SK-N-SH (cell line): ENCODE data around the gene UBR3. TPM values are rescaled to one million over a fixed set of nuclear protein-coding genes. Genes with fewer than 3 reads are reported as not detected.
A peak's percentile ranks its signal among the peaks of the same experiment; 100 is the strongest.
"Not testable (repeated sequence)": the region's sequence is repeated elsewhere in the genome, so short reads cannot be mapped to it uniquely, and the experiment has no call there.

Experiments used
- CTCF ChIA-PET: fragments of 300-600, 350-600 bp; formaldehyde crosslinking; extraction: SDS; loops from one replicate; lab custom pipeline; 2021; lab: Yijun Ruan, JAX
- POLR2A ChIA-PET: fragments of 350-600 bp; sonication (Branson Sonifier 250); formaldehyde crosslinking; extraction: SDS; loops from one replicate; lab custom pipeline; 2020; ENCODE audit warnings: antibody characterized with exemption, inconsistent platforms; lab: Yijun Ruan, JAX
- DNase-seq: peaks from one replicate; pipeline ENCODE4 v3.0.0; 2012
- H2AFZ ChIP-seq: fragments of 200-600 bp; sonication (generic); 2 replicates; pipeline ENCODE4 v1.8.1; 2016; ENCODE audit warnings: antibody characterized with exemption, mild to moderate bottlenecking, low read depth
- H3F3A ChIP-seq: fragments of 200-600 bp; sonication (generic); replicated peaks from 2 replicates; pipeline ENCODE3; 2016; ENCODE audit warnings: antibody characterized with exemption, mild to moderate bottlenecking; ENCODE audit not compliant: insufficient read depth
- H3K27ac ChIP-seq, 2 experiments: fragments of 200-500 bp in 1 of 2; fragments of 200-600 bp in 1 of 2; sonication (Bioruptor generic) in 1 of 2; sonication (generic), shearing (Covaris generic) in 1 of 2; 2 replicates each; pipeline versions ENCODE4 v1.5.1 to v1.6.1; 2014 to 2016; ENCODE audit warnings: low read depth in 2 of 2, inconsistent platforms in 1 of 2, low read length in 1 of 2, mild to moderate bottlenecking in 1 of 2, mixed read lengths in 1 of 2
- H3K27me3 ChIP-seq: fragments of 200-600 bp; sonication (generic), shearing (Covaris generic); 2 replicates; pipeline ENCODE4 v1.6.1; 2016; ENCODE audit warnings: mixed run types; ENCODE audit not compliant: insufficient read depth
- H3K36me3 ChIP-seq, 2 experiments: fragments of 200-500 bp in 1 of 2; fragments of 200-600 bp in 1 of 2; sonication (Bioruptor generic) in 1 of 2; sonication (generic) in 1 of 2; replicated peaks in 1 of 2; 2 replicates each; pipeline versions ENCODE3 to v1.5.1; 2014 to 2016; ENCODE audit warnings: low read length in 1 of 2, mild to moderate bottlenecking in 1 of 2; ENCODE audit not compliant: insufficient read depth in 2 of 2, control insufficient read depth in 1 of 2
- H3K4me1 ChIP-seq, 2 experiments: fragments of 200-500 bp in 1 of 2; fragments of 200-600 bp in 1 of 2; sonication (Bioruptor generic) in 1 of 2; sonication (generic), shearing (Covaris generic) in 1 of 2; 2 replicates each; pipeline versions ENCODE4 v1.5.1 to v1.6.1; 2014 to 2016; ENCODE audit warnings: low read depth in 1 of 2, low read length in 1 of 2, mixed run types in 1 of 2; ENCODE audit not compliant: insufficient read depth in 2 of 2, control insufficient read depth in 1 of 2
- H3K4me2 ChIP-seq: fragments of 200-600 bp; sonication (generic), shearing (Covaris generic); 2 replicates; pipeline ENCODE4 v1.6.1; 2017; ENCODE audit warnings: mixed run types
- H3K4me3 ChIP-seq, 2 experiments: fragments of 200-500 bp in 1 of 2; fragments of 200-600 bp in 1 of 2; sonication (Bioruptor generic) in 1 of 2; sonication (generic), shearing (Covaris generic) in 1 of 2; 2 replicates each; pipeline versions ENCODE4 v1.5.1 to v1.8.1; 2014 to 2016; ENCODE audit warnings: low read depth in 2 of 2, inconsistent platforms in 1 of 2, low read length in 1 of 2, mild to moderate bottlenecking in 1 of 2, mixed read lengths in 1 of 2, moderate library complexity in 1 of 2
- H3K79me2 ChIP-seq: fragments of 200-600 bp; sonication (generic); 2 replicates; pipeline ENCODE4 v1.8.1; 2017; ENCODE audit warnings: mild to moderate bottlenecking; ENCODE audit not compliant: insufficient read depth
- H3K9ac ChIP-seq: fragments of 200-600 bp; sonication (generic); 2 replicates; pipeline ENCODE4 v1.6.1; 2017; ENCODE audit warnings: mixed run types
- H3K9me2 ChIP-seq: fragments of 200-600 bp; sonication (generic); 2 replicates; pipeline ENCODE4 v1.6.1; 2017; ENCODE audit warnings: mixed run types
- H3K9me3 ChIP-seq: fragments of 200-600 bp; sonication (generic); 2 replicates; pipeline ENCODE4 v1.6.1; 2017; ENCODE audit warnings: mixed run types, mild to moderate bottlenecking, moderate library complexity
- H4K20me1 ChIP-seq: fragments of 200-600 bp; sonication (generic); 2 replicates; pipeline ENCODE4 v1.6.1; 2017; ENCODE audit warnings: mild to moderate bottlenecking, mixed run types; ENCODE audit not compliant: insufficient read depth
- CHD2 ChIP-seq: fragments of 150-350 bp; IDR thresholded peaks from 2 replicates; pipeline ENCODE4 v1.6.1; 2018; ENCODE audit warnings: low read length; ENCODE audit not compliant: partially characterized antibody
- CTCF ChIP-seq: fragments of 200-600 bp; sonication (generic); IDR thresholded peaks from 2 replicates; pipeline ENCODE4 v1.6.1; 2017; ENCODE audit warnings: antibody characterized with exemption, mild to moderate bottlenecking, moderate library complexity
- ELF1 ChIP-seq: IDR thresholded peaks from 2 replicates; pipeline ENCODE4 v1.4.0; 2012
- EP300 ChIP-seq, 2 experiments: IDR thresholded peaks; 2 replicates each; pipeline versions ENCODE4 v1.4.0 to v1.6.1; 2012; ENCODE audit warnings: borderline replicate concordance in 1 of 2, low read depth in 1 of 2, low read length in 1 of 2
- FOXM1 ChIP-seq: IDR thresholded peaks from 2 replicates; pipeline ENCODE4 v1.4.0; 2012; ENCODE audit warnings: low read depth, mild to moderate bottlenecking
- GABPA ChIP-seq: IDR thresholded peaks from 2 replicates; pipeline ENCODE4 v1.4.0; 2012; ENCODE audit warnings: low read depth, mild to moderate bottlenecking
- GATA2 ChIP-seq: sonication (generic); formaldehyde crosslinking; IDR thresholded peaks from 2 replicates; pipeline ENCODE4 v1.5.0; 2020; ENCODE audit warnings: mild to moderate bottlenecking, missing genetic modification reagents
- JUND ChIP-seq: IDR thresholded peaks from 2 replicates; pipeline ENCODE4 v1.4.0; 2012
- MEF2A ChIP-seq: IDR thresholded peaks from 2 replicates; pipeline ENCODE4 v1.4.0; 2012; ENCODE audit warnings: low read depth, borderline replicate concordance
- NFIC ChIP-seq: IDR thresholded peaks from 2 replicates; pipeline ENCODE4 v1.4.0; 2012; ENCODE audit warnings: borderline replicate concordance
- NRF1 ChIP-seq: IDR thresholded peaks from 2 replicates; pipeline ENCODE4 v1.6.1; 2012; ENCODE audit warnings: low read depth, mild to moderate bottlenecking, low read length
- POLR2AphosphoS5 ChIP-seq: IDR thresholded peaks from 2 replicates; pipeline ENCODE4 v1.6.1; 2012; ENCODE audit warnings: low read depth, low read length
- REST ChIP-seq: IDR thresholded peaks from 2 replicates; pipeline ENCODE4 v1.6.1; 2012; ENCODE audit warnings: mild to moderate bottlenecking, low read depth, low read length, moderate library complexity
- SMC3 ChIP-seq: IDR thresholded peaks from 2 replicates; pipeline ENCODE4 v1.6.1; 2012; ENCODE audit warnings: low read depth, low read length, improper control_type of control experiment
- TAF1 ChIP-seq: IDR thresholded peaks from 2 replicates; pipeline ENCODE4 v1.6.1; 2012; ENCODE audit warnings: low read depth, mild to moderate bottlenecking, low read length, moderate library complexity, borderline replicate concordance
- TEAD4 ChIP-seq: IDR thresholded peaks from 2 replicates; pipeline ENCODE4 v1.4.0; 2012; ENCODE audit warnings: mild to moderate bottlenecking, borderline replicate concordance; ENCODE audit not compliant: insufficient read depth
- WGBS: methylation state at CpG from one replicate; pipeline ENCODE4 v1.1.6; 2017; ENCODE audit warnings: low lambda C conversion rate; 5-methylcytosine and 5-hydroxymethylcytosine counted together
- polyA plus RNA-seq, 3 experiments: library from polyadenylated mRNA; depleted of rRNA; stranded (reverse); fragments of >200 nt; gene quantifications; 2 replicates each; pipeline ENCODE4 v1.2.3, GENCODE V29; 2012

UBR3 gene
- polyA plus RNA-seq, 1 of the 3 experiments (the other 2 are of a cell fraction) = 5.2 TPM

GRCh38 chr2:169818241-169818640, 9.0 kb upstream of the UBR3 start:
- peaks cover 7% of the 10 kb centered on the region; the same call in 1 of the 2 replicates for H3K9me3 ChIP-seq
- peaks cover 34% of the 10 kb centered on the region for H3F3A ChIP-seq
- H3K27ac ChIP-seq = no peak overlapping the region
- peaks cover 82% of the 10 kb centered on the region for H3K79me2 ChIP-seq
- ChIA-PET CTCF (interaction anchor here (1.0 kb wide), 1 partner anchor 10 kb away, joined by 3 read pairs; no protein-coding TSS in a partner anchor), POLR2A (interaction anchor here (1.6 kb wide), 1 partner anchor 9 kb away, joined by 4 read pairs; the partner anchor contains the start of gene UBR3)
- no peak for TF ChIP-seq TEAD4
- TF ChIP-seq NRF1 = no peak
- TF ChIP-seq JUND = no peak
- TF ChIP-seq GABPA = no peak
- no peak for TF ChIP-seq MEF2A
- no peak for TF ChIP-seq CHD2
- no peak for TF ChIP-seq NFIC
- no peak for TF ChIP-seq SMC3
- no peak for TF ChIP-seq POLR2AphosphoS5
- H4K20me1 ChIP-seq = no peaks in the 10 kb centered on the region; the same call in 1 of the 2 replicates
- peaks cover 8 to 21% of the 10 kb centered on the region in 2 experiments; a peak in 3 of 4 replicates for H3K4me1 ChIP-seq
- DNase-seq = no peak
- H3K4me3 ChIP-seq = no peak overlapping the region
- H3K9me2 ChIP-seq = no peaks in the 10 kb centered on the region
- peaks cover 36 to 56% of the 10 kb centered on the region in 2 experiments for H3K36me3 ChIP-seq
- H3K27me3 ChIP-seq = no peaks in the 10 kb centered on the region
- no peak overlapping the region for H2AFZ ChIP-seq
- H3K4me2 ChIP-seq = no peak overlapping the region
- no peak overlapping the region for H3K9ac ChIP-seq

GRCh38 chr2:169819106-169819505, 8.1 kb upstream of the UBR3 start:
- Histone ChIP-seq H3K79me2 (peaks cover 82% of the 10 kb centered on the region), H3K9me3 (peaks cover 7% of the 10 kb centered on the region; the same call in 1 of the 2 replicates), H3K27me3 (no peaks in the 10 kb centered on the region), H3K9me2 (no peaks in the 10 kb centered on the region), H3K36me3 (peaks cover 34 to 47% of the 10 kb centered on the region in 2 experiments), H3K27ac (peak overlapping the region in 1 of 2 experiments; percentile 66; a peak in 2 of 4 replicates), H2AFZ (no peak overlapping the region), H3K9ac (peak overlapping the region; percentile 7; the same call in 1 of the 2 replicates), H4K20me1 (no peaks in the 10 kb centered on the region; the same call in 1 of the 2 replicates), H3F3A (peaks cover 34% of the 10 kb centered on the region), H3K4me2 (no peak overlapping the region; the same call in 1 of the 2 replicates), H3K4me3 (no peak overlapping the region), H3K4me1 (peaks cover 11 to 24% of the 10 kb centered on the region in 2 experiments; a peak in 3 of 4 replicates)
- DNase-seq = no peak
- ChIA-PET POLR2A (interaction anchor here (1.6 kb wide), 1 partner anchor 8 kb away, joined by 4 read pairs; the partner anchor contains the start of gene UBR3), CTCF (interaction anchor here (0.8 to 1.0 kb wide), 2 partner anchors 9 to 83 kb away, joined by 3 read pairs; no protein-coding TSS in a partner anchor)
- 69% methylated on average over 1 of the region's 1 CpG for WGBS
- no peak for TF ChIP-seq GATA2
- TF ChIP-seq NFIC = 0 out of 2 replicates have a peak, but pooled peaks have one; percentile 14
- TF ChIP-seq FOXM1 = no peak
- no peak for TF ChIP-seq REST
- no peak for TF ChIP-seq CTCF
- TF ChIP-seq ELF1 = no peak
- TF ChIP-seq EP300 (IDR thresholded peaks at IDR 0.05; ENCODE audit: borderline replicate concordance in 1 of 2, low read depth in 1 of 2, low read length in 1 of 2) = no peak
- no peak for TF ChIP-seq TEAD4
- TF ChIP-seq TAF1 = no peak

GRCh38 chr2:169820101-169820500, 7.2 kb upstream of the UBR3 start:
- H4K20me1 ChIP-seq, CTCF ChIA-PET, DNase-seq, H3K4me3 ChIP-seq, H3K9me3 ChIP-seq, H3K9ac ChIP-seq, H3K27me3 ChIP-seq, H2AFZ ChIP-seq, H3K9me2 ChIP-seq, H3K4me2 ChIP-seq: not testable (repeated sequence)
- Histone ChIP-seq H3K4me1 (peaks cover 11 to 24% of the 10 kb centered on the region in 2 experiments; a peak in 3 of 4 replicates), H3K27ac (peak overlapping the region in 1 of 2 experiments; percentile 66; a peak in 1 of 4 replicates), H3F3A (peaks cover 31% of the 10 kb centered on the region), H3K36me3 (peaks cover 31 to 44% of the 10 kb centered on the region in 2 experiments), H3K79me2 (peaks cover 79% of the 10 kb centered on the region)
- WGBS = 83% methylated on average over 7 of the region's 7 CpGs
- POLR2A ChIA-PET = interaction anchor here (0.7 kb wide), 1 partner anchor 348 kb away, joined by 3 read pairs; no protein-coding TSS in a partner anchor
